HepG2 (cell line): Measurements from ENCODE around the gene KAZN. TPM values are rescaled to one million over a fixed set of nuclear protein-coding genes. Genes with fewer than 3 reads are reported as not detected.
A peak's percentile ranks its signal among the peaks of the same experiment; 100 is the strongest.

Experiments
- DPF2 ChIP-seq: sonication (generic); formaldehyde crosslinking; IDR thresholded peaks from 2 replicates; pipeline ENCODE4 v1.4.0; 2020; ENCODE audit warnings: mild to moderate bottlenecking, low read depth, missing genetic modification reagents, borderline replicate concordance
- ETV5 ChIP-seq: IDR thresholded peaks from 2 replicates; pipeline ENCODE4 v1.6.1; 2018; ENCODE audit warnings: missing biosample characterization, missing genetic modification reagents, inconsistent platforms, borderline replicate concordance
- GABPB1 ChIP-seq: IDR thresholded peaks from 2 replicates; pipeline ENCODE4 v1.6.1; 2016; ENCODE audit warnings: mild to moderate bottlenecking, missing genetic modification reagents, moderate library complexity, missing compliant biosample characterization
- IRF2 ChIP-seq: IDR thresholded peaks from 2 replicates; pipeline ENCODE4 v1.6.1; 2018; ENCODE audit warnings: missing genetic modification reagents, missing compliant biosample characterization
- NR2C2 ChIP-seq: sonication (generic); formaldehyde crosslinking; IDR thresholded peaks from 2 replicates; pipeline ENCODE4 v1.4.0; 2020; ENCODE audit warnings: missing genetic modification reagents, mild to moderate bottlenecking, moderate library complexity, borderline replicate concordance
- NR2F6 ChIP-seq, 2 experiments: IDR thresholded peaks; 2 replicates each; pipeline ENCODE4 v1.6.1; 2016; ENCODE audit warnings: antibody characterized with exemption in 1 of 2, mild to moderate bottlenecking in 1 of 2
- PAWR ChIP-seq: sonication (generic); formaldehyde crosslinking; IDR thresholded peaks from 2 replicates; pipeline ENCODE4 v1.4.0; 2020; ENCODE audit warnings: missing genetic modification reagents, mild to moderate bottlenecking, borderline replicate concordance
- PPARG ChIP-seq: conservative IDR thresholded peaks from 2 replicates; pipeline ENCODE4 v1.6.1; 2016; ENCODE audit warnings: missing biosample characterization, missing genetic modification reagents
- SOX5 ChIP-seq: IDR thresholded peaks from 2 replicates; pipeline ENCODE4 v1.6.1; 2016; ENCODE audit warnings: borderline replicate concordance
- ZEB1 ChIP-seq: IDR thresholded peaks from 2 replicates; pipeline ENCODE4 v1.6.1; 2012; ENCODE audit warnings: mild to moderate bottlenecking, low read depth, inconsistent platforms; ENCODE audit not compliant: insufficient replicate concordance
- ZNF33A ChIP-seq: sonication (generic); formaldehyde crosslinking; IDR thresholded peaks from 2 replicates; pipeline ENCODE4 v1.5.1; 2020; ENCODE audit warnings: missing genetic modification reagents, mild to moderate bottlenecking, moderate library complexity, borderline replicate concordance
- ZNF674 ChIP-seq: sonication (generic); formaldehyde crosslinking; IDR thresholded peaks from 2 replicates; pipeline ENCODE4 v1.5.0; 2020; ENCODE audit warnings: low read depth, mild to moderate bottlenecking, missing genetic modification reagents
- ZNF850 ChIP-seq: sonication (generic); formaldehyde crosslinking; conservative IDR thresholded peaks from 2 replicates; pipeline ENCODE4 v1.9.0; 2021; ENCODE audit warnings: mild to moderate bottlenecking, missing genetic modification reagents
- polyA plus RNA-seq, 8 experiments: library from polyadenylated mRNA; depleted of rRNA in 3 of 8; stranded (reverse) in 7 of 8; unstranded in 1 of 8; fragments of >200 nt; fragmentation: Illumina TruSeq in 4 of 8; extraction: Trizol in 4 of 8; gene quantifications; 2 replicates each; pipeline versions ENCODE4 v1.2.1 to v1.2.3, GENCODE V29; 2011 to 2016; ENCODE audit warnings: low read depth in 4 of 8, missing spikeins in 1 of 8, mixed read lengths in 1 of 8; ENCODE audit not compliant: insufficient read depth in 1 of 8
- total RNA-seq, 5 experiments: library from RNA; depleted of rRNA; stranded (reverse); fragments of >200 nt; fragmentation: Illumina TruSeq; extraction: Trizol; gene quantifications; 2 replicates each; pipeline ENCODE4 v1.2.3, GENCODE V29; 2016; ENCODE audit warnings: low read depth in 1 of 5
- TF ChIP-seq, protein P1 (sequence below): sonication (generic); formaldehyde crosslinking; IDR thresholded peaks from 2 replicates; pipeline ENCODE4 v1.4.0; 2020; ENCODE audit warnings: missing genetic modification reagents
- TF ChIP-seq, protein P2 (sequence below): sonication (generic); formaldehyde crosslinking; IDR thresholded peaks from 2 replicates; pipeline ENCODE4 v1.4.0; 2020; ENCODE audit warnings: mild to moderate bottlenecking, low read depth, missing genetic modification reagents
- TF ChIP-seq, protein P3 (sequence below): fragments of 450-650 bp; IDR thresholded peaks from 2 replicates; pipeline ENCODE4 v1.6.1; 2017; ENCODE audit warnings: mild to moderate bottlenecking

KAZN gene
- total and polyA plus RNA-seq, 2 of the 13 experiments (the other 11 are each of a cell fraction or from before 2014, with no cell fraction given): 10.4 to 13.5 TPM

DNA sequence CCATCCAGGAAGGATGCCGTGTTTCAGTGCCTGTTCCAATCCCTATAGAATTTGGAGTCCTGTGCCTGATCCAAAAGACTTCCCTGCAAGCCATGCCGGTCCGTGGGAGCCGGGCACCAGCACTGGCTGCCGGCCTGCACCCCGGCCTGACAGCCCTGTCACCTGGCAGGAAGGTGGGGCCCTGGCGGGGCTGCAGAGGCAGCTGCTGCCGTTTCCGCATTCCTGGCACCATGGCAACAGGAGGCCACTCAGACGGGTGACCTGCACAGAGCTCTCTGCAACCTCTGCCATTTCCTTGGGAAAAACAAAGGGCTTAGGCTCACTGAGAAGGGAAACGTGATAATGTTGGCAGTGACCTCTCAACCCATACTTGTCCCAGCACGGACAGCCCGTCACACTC is 491.9 kb downstream of the KAZN start (continued):
- TF ChIP-seq ZEB1: peak; percentile 83
- TF ChIP-seq, protein P1, sequence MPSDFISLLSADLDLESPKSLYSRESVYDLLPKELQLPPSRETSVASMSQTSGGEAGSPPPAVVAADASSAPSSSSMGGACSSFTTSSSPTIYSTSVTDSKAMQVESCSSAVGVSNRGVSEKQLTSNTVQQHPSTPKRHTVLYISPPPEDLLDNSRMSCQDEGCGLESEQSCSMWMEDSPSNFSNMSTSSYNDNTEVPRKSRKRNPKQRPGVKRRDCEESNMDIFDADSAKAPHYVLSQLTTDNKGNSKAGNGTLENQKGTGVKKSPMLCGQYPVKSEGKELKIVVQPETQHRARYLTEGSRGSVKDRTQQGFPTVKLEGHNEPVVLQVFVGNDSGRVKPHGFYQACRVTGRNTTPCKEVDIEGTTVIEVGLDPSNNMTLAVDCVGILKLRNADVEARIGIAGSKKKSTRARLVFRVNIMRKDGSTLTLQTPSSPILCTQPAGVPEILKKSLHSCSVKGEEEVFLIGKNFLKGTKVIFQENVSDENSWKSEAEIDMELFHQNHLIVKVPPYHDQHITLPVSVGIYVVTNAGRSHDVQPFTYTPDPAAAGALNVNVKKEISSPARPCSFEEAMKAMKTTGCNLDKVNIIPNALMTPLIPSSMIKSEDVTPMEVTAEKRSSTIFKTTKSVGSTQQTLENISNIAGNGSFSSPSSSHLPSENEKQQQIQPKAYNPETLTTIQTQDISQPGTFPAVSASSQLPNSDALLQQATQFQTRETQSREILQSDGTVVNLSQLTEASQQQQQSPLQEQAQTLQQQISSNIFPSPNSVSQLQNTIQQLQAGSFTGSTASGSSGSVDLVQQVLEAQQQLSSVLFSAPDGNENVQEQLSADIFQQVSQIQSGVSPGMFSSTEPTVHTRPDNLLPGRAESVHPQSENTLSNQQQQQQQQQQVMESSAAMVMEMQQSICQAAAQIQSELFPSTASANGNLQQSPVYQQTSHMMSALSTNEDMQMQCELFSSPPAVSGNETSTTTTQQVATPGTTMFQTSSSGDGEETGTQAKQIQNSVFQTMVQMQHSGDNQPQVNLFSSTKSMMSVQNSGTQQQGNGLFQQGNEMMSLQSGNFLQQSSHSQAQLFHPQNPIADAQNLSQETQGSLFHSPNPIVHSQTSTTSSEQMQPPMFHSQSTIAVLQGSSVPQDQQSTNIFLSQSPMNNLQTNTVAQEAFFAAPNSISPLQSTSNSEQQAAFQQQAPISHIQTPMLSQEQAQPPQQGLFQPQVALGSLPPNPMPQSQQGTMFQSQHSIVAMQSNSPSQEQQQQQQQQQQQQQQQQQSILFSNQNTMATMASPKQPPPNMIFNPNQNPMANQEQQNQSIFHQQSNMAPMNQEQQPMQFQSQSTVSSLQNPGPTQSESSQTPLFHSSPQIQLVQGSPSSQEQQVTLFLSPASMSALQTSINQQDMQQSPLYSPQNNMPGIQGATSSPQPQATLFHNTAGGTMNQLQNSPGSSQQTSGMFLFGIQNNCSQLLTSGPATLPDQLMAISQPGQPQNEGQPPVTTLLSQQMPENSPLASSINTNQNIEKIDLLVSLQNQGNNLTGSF: no peak
- no peak for TF ChIP-seq NR2C2 (CRISPR knock-in tag)
- peak; percentile 22; the same call in 1 of the 2 replicates for TF ChIP-seq NR2F6 (IDR thresholded peaks at IDR 0.05)
- TF ChIP-seq NR2F6 (CRISPR knock-in tag; IDR thresholded peaks at IDR 0.05): peak; percentile 54; the same call in 1 of the 2 replicates
- no peak for TF ChIP-seq ZNF850 (CRISPR knock-in tag)
- TF ChIP-seq IRF2 (CRISPR knock-in tag): no peak
- TF ChIP-seq, protein P2, sequence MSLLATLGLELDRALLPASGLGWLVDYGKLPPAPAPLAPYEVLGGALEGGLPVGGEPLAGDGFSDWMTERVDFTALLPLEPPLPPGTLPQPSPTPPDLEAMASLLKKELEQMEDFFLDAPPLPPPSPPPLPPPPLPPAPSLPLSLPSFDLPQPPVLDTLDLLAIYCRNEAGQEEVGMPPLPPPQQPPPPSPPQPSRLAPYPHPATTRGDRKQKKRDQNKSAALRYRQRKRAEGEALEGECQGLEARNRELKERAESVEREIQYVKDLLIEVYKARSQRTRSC: no peak
- TF ChIP-seq ETV5: peak; percentile 43; the same call in 1 of the 2 replicates
- no peak for TF ChIP-seq ZNF33A (CRISPR knock-in tag)
- no peak for TF ChIP-seq PAWR
- no peak for TF ChIP-seq PPARG (CRISPR knock-in tag)
- TF ChIP-seq DPF2 (CRISPR knock-in tag): no peak
- TF ChIP-seq ZNF674 (CRISPR knock-in tag): no peak
- TF ChIP-seq GABPB1 (CRISPR knock-in tag): peak; percentile 62; the same call in 1 of the 2 replicates
- peak; percentile 56; the same call in 1 of the 2 replicates for TF ChIP-seq SOX5 (CRISPR knock-in tag)
- TF ChIP-seq, protein P3, sequence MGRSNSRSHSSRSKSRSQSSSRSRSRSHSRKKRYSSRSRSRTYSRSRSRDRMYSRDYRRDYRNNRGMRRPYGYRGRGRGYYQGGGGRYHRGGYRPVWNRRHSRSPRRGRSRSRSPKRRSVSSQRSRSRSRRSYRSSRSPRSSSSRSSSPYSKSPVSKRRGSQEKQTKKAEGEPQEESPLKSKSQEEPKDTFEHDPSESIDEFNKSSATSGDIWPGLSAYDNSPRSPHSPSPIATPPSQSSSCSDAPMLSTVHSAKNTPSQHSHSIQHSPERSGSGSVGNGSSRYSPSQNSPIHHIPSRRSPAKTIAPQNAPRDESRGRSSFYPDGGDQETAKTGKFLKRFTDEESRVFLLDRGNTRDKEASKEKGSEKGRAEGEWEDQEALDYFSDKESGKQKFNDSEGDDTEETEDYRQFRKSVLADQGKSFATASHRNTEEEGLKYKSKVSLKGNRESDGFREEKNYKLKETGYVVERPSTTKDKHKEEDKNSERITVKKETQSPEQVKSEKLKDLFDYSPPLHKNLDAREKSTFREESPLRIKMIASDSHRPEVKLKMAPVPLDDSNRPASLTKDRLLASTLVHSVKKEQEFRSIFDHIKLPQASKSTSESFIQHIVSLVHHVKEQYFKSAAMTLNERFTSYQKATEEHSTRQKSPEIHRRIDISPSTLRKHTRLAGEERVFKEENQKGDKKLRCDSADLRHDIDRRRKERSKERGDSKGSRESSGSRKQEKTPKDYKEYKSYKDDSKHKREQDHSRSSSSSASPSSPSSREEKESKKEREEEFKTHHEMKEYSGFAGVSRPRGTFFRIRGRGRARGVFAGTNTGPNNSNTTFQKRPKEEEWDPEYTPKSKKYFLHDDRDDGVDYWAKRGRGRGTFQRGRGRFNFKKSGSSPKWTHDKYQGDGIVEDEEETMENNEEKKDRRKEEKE: no peak
